HepG2 (cell line): ENCODE results near the gene PRSS53. TPM values are rescaled to one million over a fixed set of nuclear protein-coding genes. Genes with fewer than 3 reads are reported as not detected.

Source experiments
- AGO1 ChIP-seq: fragments of 200-400 bp; formaldehyde crosslinking; IDR thresholded peaks from 2 replicates; pipeline ENCODE4 v1.6.1; 2017; ENCODE audit warnings: mild to moderate bottlenecking, low read depth, low read length, moderate library complexity; ENCODE audit not compliant: poor library complexity, severe bottlenecking
- HIVEP1 ChIP-seq: sonication (generic); formaldehyde crosslinking; IDR thresholded peaks from 2 replicates; pipeline ENCODE4 v1.4.0; 2020; ENCODE audit warnings: mild to moderate bottlenecking, missing genetic modification reagents
- IKZF1 ChIP-seq: fragments of 450-650 bp; IDR thresholded peaks from 2 replicates; pipeline ENCODE4 v1.7.1; 2016
- MED13 ChIP-seq: sonication (generic); formaldehyde crosslinking; IDR thresholded peaks from 2 replicates; pipeline ENCODE4 v1.5.0; 2020; ENCODE audit warnings: missing genetic modification reagents
- MTA3 ChIP-seq: sonication (generic); formaldehyde crosslinking; IDR thresholded peaks from 2 replicates; pipeline ENCODE4 v1.4.0; 2020; ENCODE audit warnings: missing genetic modification reagents
- PITX1 ChIP-seq: sonication (generic); formaldehyde crosslinking; IDR thresholded peaks from 2 replicates; pipeline ENCODE4 v1.5.1; 2020; ENCODE audit warnings: mild to moderate bottlenecking, missing genetic modification reagents
- ZNF296 ChIP-seq: sonication (generic); formaldehyde crosslinking; conservative IDR thresholded peaks from 2 replicates; pipeline ENCODE4 v1.5.0; 2020; ENCODE audit warnings: mild to moderate bottlenecking, missing genetic modification reagents
- ZNF549 ChIP-seq: sonication (generic); formaldehyde crosslinking; IDR thresholded peaks from 2 replicates; pipeline ENCODE4 v1.5.0; 2020; ENCODE audit warnings: missing genetic modification reagents
- ZNF552 ChIP-seq: sonication (generic); formaldehyde crosslinking; IDR thresholded peaks from 2 replicates; pipeline ENCODE4 v1.9.0; 2022; ENCODE audit warnings: missing genetic modification reagents, mild to moderate bottlenecking, borderline replicate concordance
- ZNF879 ChIP-seq: sonication (generic); formaldehyde crosslinking; IDR thresholded peaks from 2 replicates; pipeline ENCODE4 v1.8.1; 2023; ENCODE audit warnings: missing genetic modification reagents
- polyA plus RNA-seq, 8 experiments: library from polyadenylated mRNA; depleted of rRNA in 3 of 8; stranded (reverse) in 7 of 8; unstranded in 1 of 8; fragments of >200 nt; fragmentation: Illumina TruSeq in 4 of 8; extraction: Trizol in 4 of 8; gene quantifications; 2 replicates each; pipeline versions ENCODE4 v1.2.1 to v1.2.3, GENCODE V29; 2011 to 2016; ENCODE audit warnings: low read depth in 4 of 8, missing spikeins in 1 of 8, mixed read lengths in 1 of 8; ENCODE audit not compliant: insufficient read depth in 1 of 8
- total RNA-seq, 5 experiments: library from RNA; depleted of rRNA; stranded (reverse); fragments of >200 nt; fragmentation: Illumina TruSeq; extraction: Trizol; gene quantifications; 2 replicates each; pipeline ENCODE4 v1.2.3, GENCODE V29; 2016; ENCODE audit warnings: low read depth in 1 of 5
- TF ChIP-seq, protein P1 (sequence below), 2 experiments: sonication (generic) in 1 of 2; formaldehyde crosslinking in 1 of 2; IDR thresholded peaks; 2 replicates each; pipeline versions ENCODE4 v1.5.1 to v1.6.1; 2011 to 2020; ENCODE audit warnings: borderline replicate concordance in 1 of 2, low read depth in 1 of 2, low read length in 1 of 2, mild to moderate bottlenecking in 1 of 2, missing genetic modification reagents in 1 of 2, moderate library complexity in 1 of 2
- TF ChIP-seq, protein P2 (sequence below): sonication (generic); formaldehyde crosslinking; IDR thresholded peaks from 2 replicates; pipeline ENCODE4 v1.4.0; 2020; ENCODE audit warnings: missing genetic modification reagents, borderline replicate concordance
- TF ChIP-seq, protein P3 (sequence below): sonication (generic); formaldehyde crosslinking; IDR thresholded peaks from 2 replicates; pipeline ENCODE4 v1.4.0; 2020; ENCODE audit warnings: mild to moderate bottlenecking, missing genetic modification reagents
- TF ChIP-seq, protein P4 (sequence below): sonication (generic); formaldehyde crosslinking; IDR thresholded peaks from 2 replicates; pipeline ENCODE4 v1.4.0; 2020; ENCODE audit warnings: missing genetic modification reagents
- TF ChIP-seq, protein P5 (sequence below): sonication (generic); IDR thresholded peaks from 2 replicates; pipeline ENCODE4 v1.6.1; 2016; ENCODE audit warnings: low read depth, borderline replicate concordance
- TF ChIP-seq, protein P6 (sequence below): fragments of 450-650 bp; IDR thresholded peaks from 2 replicates; pipeline ENCODE4 v1.6.1; 2016
- TF ChIP-seq, protein P7 (sequence below): sonication (generic); formaldehyde crosslinking; IDR thresholded peaks from 2 replicates; pipeline ENCODE4 v1.9.0; 2022; ENCODE audit warnings: low read depth, missing genetic modification reagents

Gene PRSS53
- total and polyA plus RNA-seq, 2 of the 13 experiments (the other 11 are each of a cell fraction or from before 2014, with no cell fraction given) = 2.2 to 7.4 TPM

DNA sequence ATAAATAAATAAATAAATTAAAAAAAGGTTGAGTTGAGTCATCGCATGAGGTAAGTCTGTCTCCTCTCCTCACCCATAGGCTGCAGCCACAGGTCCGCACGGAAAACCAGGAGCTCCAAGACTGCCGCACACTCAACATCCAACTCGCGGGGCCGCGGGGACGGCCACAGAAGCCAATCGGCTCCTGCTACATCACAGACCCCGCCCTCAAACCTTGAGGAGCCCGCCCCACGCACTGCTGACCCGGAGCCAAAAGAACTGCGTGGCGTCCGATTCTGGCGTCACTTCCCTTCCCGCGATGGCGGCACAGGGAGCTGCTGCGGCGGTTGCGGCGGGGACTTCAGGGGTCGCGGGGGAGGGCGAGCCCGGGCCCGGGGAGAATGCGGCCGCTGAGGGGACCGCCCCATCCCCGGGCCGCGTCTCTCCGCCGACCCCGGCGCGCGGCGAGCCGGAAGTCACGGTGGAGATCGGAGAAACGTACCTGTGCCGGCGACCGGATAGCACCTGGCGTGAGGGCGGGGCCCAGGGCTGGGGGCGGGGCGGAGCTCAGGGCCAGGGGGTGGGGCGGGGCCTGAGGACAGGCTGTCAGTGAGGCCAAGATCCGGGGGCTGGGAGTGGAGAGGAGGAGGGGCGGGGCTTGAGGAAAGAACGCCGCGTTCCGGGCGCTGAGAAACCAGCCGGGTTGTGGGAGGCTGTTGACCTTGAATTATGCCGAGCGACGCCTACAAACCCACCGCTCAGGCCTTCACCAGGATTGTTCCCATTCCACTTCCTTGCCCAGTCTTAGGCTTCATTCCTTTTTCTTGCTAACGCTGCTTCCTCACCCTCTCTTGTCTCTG is 28.9 kb upstream of the PRSS53 start, which contains the start of gene KAT8 (continued):
- TF ChIP-seq, protein P1, sequence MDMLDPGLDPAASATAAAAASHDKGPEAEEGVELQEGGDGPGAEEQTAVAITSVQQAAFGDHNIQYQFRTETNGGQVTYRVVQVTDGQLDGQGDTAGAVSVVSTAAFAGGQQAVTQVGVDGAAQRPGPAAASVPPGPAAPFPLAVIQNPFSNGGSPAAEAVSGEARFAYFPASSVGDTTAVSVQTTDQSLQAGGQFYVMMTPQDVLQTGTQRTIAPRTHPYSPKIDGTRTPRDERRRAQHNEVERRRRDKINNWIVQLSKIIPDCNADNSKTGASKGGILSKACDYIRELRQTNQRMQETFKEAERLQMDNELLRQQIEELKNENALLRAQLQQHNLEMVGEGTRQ (IDR thresholded peaks at IDR 0.05; ENCODE audit: low read depth, low read length) = no peak
- TF ChIP-seq, protein P1 (CRISPR knock-in tag; IDR thresholded peaks at IDR 0.05; ENCODE audit: borderline replicate concordance) = no peak; the same call in 1 of the 2 replicates
- no peak for TF ChIP-seq PITX1 (CRISPR knock-in tag)
- no peak for TF ChIP-seq MTA3
- TF ChIP-seq, protein P2, sequence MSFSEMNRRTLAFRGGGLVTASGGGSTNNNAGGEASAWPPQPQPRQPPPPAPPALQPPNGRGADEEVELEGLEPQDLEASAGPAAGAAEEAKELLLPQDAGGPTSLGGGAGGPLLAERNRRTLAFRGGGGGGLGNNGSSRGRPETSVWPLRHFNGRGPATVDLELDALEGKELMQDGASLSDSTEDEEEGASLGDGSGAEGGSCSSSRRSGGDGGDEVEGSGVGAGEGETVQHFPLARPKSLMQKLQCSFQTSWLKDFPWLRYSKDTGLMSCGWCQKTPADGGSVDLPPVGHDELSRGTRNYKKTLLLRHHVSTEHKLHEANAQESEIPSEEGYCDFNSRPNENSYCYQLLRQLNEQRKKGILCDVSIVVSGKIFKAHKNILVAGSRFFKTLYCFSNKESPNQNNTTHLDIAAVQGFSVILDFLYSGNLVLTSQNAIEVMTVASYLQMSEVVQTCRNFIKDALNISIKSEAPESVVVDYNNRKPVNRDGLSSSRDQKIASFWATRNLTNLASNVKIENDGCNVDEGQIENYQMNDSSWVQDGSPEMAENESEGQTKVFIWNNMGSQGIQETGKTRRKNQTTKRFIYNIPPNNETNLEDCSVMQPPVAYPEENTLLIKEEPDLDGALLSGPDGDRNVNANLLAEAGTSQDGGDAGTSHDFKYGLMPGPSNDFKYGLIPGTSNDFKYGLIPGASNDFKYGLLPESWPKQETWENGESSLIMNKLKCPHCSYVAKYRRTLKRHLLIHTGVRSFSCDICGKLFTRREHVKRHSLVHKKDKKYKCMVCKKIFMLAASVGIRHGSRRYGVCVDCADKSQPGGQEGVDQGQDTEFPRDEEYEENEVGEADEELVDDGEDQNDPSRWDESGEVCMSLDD = no peak
- TF ChIP-seq, protein P3, sequence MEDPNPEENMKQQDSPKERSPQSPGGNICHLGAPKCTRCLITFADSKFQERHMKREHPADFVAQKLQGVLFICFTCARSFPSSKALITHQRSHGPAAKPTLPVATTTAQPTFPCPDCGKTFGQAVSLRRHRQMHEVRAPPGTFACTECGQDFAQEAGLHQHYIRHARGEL (CRISPR knock-in tag) = no peak
- TF ChIP-seq ZNF879 (CRISPR knock-in tag) = no peak
- TF ChIP-seq, protein P4, sequence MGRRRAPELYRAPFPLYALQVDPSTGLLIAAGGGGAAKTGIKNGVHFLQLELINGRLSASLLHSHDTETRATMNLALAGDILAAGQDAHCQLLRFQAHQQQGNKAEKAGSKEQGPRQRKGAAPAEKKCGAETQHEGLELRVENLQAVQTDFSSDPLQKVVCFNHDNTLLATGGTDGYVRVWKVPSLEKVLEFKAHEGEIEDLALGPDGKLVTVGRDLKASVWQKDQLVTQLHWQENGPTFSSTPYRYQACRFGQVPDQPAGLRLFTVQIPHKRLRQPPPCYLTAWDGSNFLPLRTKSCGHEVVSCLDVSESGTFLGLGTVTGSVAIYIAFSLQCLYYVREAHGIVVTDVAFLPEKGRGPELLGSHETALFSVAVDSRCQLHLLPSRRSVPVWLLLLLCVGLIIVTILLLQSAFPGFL = no peak
- TF ChIP-seq, protein P5, sequence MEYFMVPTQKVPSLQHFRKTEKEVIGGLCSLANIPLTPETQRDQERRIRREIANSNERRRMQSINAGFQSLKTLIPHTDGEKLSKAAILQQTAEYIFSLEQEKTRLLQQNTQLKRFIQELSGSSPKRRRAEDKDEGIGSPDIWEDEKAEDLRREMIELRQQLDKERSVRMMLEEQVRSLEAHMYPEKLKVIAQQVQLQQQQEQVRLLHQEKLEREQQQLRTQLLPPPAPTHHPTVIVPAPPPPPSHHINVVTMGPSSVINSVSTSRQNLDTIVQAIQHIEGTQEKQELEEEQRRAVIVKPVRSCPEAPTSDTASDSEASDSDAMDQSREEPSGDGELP = peak; percentile 46; the same call in 1 of the 2 replicates
- TF ChIP-seq ZNF296 (CRISPR knock-in tag) = no peak
- TF ChIP-seq IKZF1 = no peak
- no peak for TF ChIP-seq ZNF549 (CRISPR knock-in tag)
- peak; percentile 33; the same call in 1 of the 2 replicates for TF ChIP-seq ZNF552 (CRISPR knock-in tag)
- TF ChIP-seq HIVEP1 (CRISPR knock-in tag) = no peak
- TF ChIP-seq, protein P6, sequence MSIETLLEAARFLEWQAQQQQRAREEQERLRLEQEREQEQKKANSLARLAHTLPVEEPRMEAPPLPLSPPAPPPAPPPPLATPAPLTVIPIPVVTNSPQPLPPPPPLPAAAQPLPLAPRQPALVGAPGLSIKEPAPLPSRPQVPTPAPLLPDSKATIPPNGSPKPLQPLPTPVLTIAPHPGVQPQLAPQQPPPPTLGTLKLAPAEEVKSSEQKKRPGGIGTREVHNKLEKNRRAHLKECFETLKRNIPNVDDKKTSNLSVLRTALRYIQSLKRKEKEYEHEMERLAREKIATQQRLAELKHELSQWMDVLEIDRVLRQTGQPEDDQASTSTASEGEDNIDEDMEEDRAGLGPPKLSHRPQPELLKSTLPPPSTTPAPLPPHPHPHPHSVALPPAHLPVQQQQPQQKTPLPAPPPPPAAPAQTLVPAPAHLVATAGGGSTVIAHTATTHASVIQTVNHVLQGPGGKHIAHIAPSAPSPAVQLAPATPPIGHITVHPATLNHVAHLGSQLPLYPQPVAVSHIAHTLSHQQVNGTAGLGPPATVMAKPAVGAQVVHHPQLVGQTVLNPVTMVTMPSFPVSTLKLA = no peak
- TF ChIP-seq AGO1 = peak; percentile 91
- TF ChIP-seq MED13 = peak; percentile 72; the same call in 1 of the 2 replicates
- TF ChIP-seq, protein P7, sequence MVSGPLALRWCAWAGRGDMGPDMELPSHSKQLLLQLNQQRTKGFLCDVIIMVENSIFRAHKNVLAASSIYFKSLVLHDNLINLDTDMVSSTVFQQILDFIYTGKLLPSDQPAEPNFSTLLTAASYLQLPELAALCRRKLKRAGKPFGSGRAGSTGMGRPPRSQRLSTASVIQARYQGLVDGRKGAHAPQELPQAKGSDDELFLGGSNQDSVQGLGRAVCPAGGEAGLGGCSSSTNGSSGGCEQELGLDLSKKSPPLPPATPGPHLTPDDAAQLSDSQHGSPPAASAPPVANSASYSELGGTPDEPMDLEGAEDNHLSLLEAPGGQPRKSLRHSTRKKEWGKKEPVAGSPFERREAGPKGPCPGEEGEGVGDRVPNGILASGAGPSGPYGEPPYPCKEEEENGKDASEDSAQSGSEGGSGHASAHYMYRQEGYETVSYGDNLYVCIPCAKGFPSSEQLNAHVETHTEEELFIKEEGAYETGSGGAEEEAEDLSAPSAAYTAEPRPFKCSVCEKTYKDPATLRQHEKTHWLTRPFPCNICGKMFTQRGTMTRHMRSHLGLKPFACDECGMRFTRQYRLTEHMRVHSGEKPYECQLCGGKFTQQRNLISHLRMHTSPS (CRISPR knock-in tag) = no peak
